ENCODE data around the gene GAGE10.
"Not testable (repeated sequence)": the region's sequence is repeated elsewhere in the genome, so short reads cannot be mapped to it uniquely, and the experiment has no call there.

The GAGE10 gene

DNA sequence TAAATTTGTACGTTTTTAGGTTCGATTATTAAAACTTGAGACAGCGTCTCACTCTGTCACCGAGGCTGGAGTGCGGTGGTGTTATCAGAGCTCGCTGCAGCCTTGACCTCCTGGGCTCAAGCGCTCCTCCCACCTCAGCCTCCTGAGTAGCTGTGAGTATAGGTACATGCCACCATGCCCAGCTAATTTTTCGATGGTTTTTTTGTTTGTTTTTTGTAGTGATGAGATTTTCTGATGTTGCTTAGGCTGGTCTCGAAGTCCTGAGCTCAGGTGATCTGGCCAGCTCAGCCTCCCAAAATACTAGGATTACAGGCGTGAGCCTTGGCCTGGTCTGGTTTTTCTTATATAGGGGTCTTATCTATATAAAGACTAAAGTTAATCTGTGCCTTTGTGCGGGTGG, 27.0 kb downstream of the GAGE10 start:
- DNase-seq, result not testable (repeated sequence)

DNA sequence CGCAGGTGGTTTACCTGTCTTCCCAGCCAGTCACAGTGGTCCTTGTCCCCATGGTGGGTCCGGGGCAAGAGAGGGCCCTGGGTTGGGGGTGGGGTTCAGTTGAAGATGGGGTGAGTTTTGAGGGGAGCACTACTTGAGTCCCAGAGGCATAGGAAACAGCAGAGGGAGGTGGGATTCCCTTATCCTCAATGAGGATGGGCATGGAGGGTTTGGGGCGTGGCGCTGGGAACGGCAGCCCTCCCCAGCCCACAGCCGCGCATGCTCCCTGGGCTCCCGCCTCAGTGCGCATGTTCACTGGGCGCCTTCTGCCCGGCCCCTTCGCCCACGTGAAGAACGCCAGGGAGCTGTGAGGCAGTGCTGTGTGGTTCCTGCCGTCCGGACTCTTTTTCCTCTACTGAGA, 27.8 kb downstream of the GAGE10 start, which contains the start of gene GAGE13:
TSS of gene GAGE13 (plus strand) at position 301 of the 400 bp plus-strand sequence. CDS start 1,156 bp downstream, outside the sequence.
- not testable (repeated sequence) for DNase-seq

DNA sequence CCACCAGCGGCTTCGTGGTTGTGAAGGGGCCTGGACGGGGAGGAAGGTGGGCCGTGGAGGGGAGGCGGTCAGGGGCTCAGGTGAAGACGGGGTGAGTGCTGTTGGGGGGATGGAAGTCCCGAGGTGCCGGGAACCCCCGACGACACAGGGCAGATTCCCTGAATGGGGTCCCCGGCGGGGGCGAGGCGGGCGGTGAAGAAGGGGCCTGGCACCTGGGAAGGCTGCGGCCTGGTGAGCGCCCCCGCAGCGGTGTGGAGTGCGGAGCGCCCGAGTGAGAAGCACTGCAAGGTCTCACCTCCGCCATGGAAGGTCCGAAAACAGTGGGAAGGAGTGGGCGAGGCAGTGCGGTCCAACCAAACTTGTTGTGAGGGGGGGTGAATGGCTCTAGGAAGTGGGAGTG, 28.4 kb downstream of the GAGE10 start:
- DNase-seq, result not testable (repeated sequence)

DNA sequence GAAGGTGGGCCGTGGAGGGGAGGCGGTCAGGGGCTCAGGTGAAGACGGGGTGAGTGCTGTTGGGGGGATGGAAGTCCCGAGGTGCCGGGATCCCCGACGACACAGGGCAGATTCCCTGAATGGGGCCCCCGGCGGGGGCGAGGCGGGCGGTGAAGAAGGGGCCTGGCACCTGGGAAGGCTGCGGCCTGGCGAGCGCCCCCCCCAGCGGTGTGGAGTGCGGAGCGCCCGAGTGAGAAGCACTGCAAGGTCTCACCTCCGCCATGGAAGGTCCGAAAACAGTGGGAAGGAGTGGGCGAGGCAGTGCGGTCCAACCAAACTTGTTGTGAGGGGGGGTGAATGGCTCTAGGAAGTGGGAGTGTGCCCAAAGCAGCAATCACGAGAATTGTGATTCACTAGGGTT, 38.0 kb downstream of the GAGE10 start:
- not testable (repeated sequence) for DNase-seq

DNA sequence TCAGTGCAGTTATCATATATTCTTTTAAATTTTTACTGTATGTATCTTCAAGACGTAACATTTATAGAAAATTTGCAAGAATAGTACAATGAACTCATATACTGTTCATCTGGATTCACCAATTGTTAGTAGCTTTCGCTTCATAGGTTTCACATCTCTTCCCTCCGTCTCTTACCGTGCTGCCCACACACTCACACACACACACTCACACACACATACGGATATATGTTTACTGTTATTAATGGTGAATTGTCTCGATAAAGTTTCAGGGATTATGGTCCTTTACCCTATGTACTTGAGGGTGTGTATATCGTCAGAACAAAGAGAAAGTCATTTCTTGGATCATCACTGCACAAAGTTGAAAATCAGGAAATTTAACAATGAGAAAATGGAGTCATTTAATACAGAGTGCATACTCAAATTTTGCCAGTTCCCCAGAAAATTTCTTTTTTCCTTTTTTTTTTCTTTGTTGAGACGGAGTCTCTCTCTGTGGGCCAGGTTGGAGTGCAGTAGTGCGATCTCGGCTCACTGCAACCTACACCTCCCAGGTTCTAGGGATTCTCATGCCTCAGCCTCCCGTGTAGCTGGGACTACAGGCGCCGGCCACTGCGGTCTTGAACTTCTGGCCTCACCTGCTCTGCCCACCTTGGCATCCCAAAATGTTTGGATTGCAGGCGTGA, 41.2 kb downstream of the GAGE10 start:
- DNase-seq, result not testable (repeated sequence)

DNA sequence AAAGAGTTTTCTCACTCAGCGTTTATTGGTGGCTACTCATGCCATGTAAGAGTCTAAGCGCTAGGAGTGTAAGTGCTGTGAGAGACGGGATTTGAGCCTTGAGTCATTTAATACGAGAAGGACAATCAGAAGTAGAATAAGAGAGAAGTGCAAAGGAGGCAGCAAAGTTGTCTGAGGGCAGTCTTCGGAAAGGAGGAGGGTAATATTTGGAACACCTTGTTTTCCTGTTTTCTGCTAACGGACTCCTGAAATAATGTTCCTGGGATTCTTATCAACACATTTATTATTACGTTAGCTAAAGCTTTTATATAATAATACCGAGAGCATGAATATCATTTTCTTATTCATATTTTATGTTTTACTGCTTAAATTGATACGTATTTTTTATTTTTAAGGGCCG, 42.0 kb downstream of the GAGE10 start:
- not testable (repeated sequence) for DNase-seq

DNA sequence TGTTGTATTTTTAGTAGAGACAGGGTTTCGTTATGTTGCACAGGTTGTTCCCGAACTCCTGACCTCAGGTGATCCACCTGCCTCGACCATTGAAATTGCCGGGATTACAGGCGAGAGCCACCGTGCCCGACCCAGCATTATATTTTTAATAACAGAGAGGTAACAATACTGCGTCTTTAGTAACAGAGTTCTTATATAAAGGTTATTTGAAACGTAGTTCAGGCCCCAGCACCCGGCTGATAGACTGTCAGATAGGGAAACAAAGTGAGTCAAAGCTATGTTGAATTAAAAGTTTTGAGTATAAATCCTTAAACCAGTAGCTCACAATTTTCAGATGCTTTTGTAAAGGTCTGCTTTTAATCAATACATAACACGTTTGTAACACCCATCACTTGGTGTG, 42.7 kb downstream of the GAGE10 start:
- not testable (repeated sequence) for DNase-seq
